MV-4-11 (cell line): Measurements from ENCODE around the gene NCR3LG1.

Experiments used
- DNase-seq: peaks from one replicate; lab custom pipeline; 2025; lab: John Stamatoyannopoulos, UW

NCR3LG1 gene

GRCh38 chr11:17369684-17370243 lies 18.2 kb downstream of the NCR3LG1 start:
- no peak for DNase-seq

GRCh38 chr11:17371614-17372013 lies 20.0 kb downstream of the NCR3LG1 start:
- no peak for DNase-seq

DNA sequence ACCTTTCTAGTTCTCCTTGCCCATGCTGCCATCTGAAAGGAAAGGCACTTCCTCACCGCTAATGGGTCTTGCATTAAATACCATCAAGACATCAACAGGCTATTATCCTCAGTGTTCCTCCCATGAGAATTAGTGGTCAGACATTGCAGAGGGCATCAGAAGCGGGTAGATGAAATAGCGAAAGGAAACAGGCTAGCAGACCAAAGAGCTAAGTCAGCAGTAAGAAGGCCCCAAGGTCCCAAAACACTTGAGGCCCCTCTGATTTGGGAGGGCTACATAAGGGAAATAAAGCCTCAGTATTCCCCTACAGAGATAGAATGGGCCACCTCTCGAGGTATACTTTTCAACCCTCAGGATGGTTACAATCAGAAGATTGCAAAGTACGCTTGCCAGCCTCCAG lies 23.9 kb downstream of the NCR3LG1 start:
- DNase-seq: no peak

GRCh38 chr11:17376493-17376892 lies 24.9 kb downstream of the NCR3LG1 start:
- no peak for DNase-seq

GRCh38 chr11:17378655-17379054 lies 27.1 kb downstream of the NCR3LG1 start:
- DNase-seq: no peak

- DNase-seq: no peak
These were observed 28.0 kb downstream of the NCR3LG1 start for GRCh38 chr11:17379383-17380180.

DNA sequence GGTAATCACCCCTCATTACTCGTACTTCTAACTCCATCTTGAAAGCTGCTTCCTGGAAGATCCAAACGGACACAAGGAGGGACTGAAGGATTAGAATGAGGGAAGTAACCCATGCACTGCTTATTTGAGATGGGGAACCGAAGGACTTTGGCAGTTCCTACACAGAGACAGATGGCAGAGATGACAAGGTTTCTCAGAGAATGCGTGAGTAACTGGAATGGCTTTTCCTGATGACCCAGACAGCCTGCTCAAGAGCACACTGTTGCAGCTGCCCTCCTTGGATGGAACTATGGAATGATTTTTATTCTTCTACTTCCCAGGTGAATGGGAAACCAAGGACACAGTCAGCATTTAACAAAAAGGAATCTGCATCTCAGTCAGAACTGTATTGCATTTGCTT lies 29.6 kb downstream of the NCR3LG1 start:
- DNase-seq: no peak

- DNase-seq: no peak
These were observed 30.6 kb downstream of the NCR3LG1 start for GRCh38 chr11:17382046-17382728.

DNA sequence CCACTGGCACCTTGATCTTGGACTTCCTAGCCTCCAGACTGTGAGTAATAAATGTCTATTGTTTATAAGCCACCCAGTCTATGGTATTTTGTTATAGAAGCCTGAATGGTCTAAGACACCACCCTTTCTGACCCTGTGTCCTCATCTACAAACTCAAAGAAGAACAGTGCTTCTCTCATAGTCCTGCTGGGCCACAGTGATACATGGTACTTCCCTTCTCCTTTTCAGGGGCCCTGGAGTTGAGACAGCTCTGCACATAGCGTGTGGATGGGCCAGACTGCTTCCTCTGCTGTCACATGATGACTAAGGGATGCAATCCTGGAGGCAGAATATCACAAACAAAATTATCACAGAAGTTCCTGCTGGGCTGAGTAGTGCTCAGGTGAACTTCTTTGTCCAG lies 31.9 kb downstream of the NCR3LG1 start:
- DNase-seq: peak; percentile 74

GRCh38 chr11:17384002-17384511 lies 32.5 kb downstream of the NCR3LG1 start:
- peak; percentile 66 for DNase-seq

GRCh38 chr11:17385492-17385891 lies 33.9 kb downstream of the NCR3LG1 start:
- no peak for DNase-seq

DNA sequence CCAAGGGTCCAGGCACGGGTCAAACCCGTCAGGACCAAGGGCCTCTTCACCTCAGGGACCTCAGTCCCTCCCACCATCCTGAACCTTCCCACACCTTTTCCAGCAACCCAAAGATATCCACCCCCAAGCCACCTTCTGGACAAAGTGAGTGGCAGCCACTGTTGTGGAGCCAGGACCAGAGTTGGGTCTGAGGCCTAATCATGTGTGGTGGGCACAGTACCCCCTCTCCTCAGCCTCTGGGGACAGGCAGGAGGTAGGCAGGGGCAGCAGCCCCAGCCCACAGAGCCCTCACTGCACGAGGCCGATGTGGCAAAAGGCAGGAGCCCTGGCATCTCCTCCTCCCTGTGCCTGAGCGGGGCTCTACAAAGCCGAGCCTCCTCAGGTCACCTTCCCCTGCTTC lies 34.3 kb downstream of the NCR3LG1 start:
- DNase-seq: no peak

DNA sequence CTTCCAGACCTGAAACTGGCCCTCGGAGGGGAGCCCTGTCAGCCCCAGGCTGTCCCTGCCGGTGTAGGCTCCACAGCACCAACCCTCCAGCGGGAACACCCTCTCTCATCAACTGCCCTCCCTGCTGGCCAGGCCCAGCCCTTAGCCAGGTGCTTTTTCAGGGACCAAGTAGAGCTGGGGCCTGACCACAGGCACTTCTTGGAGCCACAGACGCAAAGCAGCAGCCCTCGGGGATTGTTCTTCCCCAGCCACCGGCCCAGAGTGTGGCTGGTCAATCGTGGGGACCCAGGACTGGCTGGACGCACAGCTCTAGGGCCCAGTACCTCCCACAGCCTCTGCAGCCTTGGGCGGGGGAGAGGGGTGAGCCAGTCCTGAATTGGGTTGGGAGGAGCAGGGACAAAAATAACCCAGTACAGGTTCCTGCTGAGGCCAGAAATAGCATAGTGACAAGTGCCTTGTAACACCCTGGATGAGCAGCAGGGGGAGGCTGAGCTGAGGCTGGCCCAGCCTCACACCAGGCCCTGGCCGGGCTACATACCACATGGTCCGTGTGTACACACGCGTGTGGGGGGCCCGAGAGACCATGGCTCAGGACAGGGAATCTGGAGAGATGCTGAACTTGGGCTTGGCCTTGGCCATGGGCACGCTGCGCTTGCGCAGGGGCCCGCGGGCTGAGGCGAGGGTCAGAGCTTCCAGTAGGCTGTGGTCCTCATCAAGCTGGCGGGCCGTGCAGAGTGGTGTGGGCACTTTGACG lies 34.9 kb downstream of the NCR3LG1 start:
- DNase-seq: peak; percentile 63

- DNase-seq: no peak
These were observed 35.7 kb downstream of the NCR3LG1 start for GRCh38 chr11:17387254-17387653.

DNA sequence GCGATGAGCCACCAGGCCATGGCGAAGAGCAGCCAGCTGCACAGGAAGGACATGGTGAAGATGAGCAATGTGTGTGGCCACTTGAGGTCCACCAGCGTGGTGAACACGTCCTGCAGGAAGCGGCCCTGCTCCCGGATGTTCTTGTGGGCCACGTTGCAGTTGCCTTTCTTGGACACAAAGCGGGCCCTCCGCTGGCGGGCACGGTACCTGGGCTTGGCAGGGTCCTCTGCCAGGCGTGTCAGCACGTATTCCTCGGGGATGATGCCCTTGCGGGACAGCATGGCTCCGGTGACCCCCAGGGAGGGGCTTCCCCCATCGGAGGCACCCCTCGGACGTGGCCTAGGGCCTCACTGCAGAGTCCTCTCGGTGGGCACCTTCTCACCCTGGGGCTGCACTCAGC lies 36.2 kb downstream of the NCR3LG1 start:
- peak; percentile 25 for DNase-seq

DNA sequence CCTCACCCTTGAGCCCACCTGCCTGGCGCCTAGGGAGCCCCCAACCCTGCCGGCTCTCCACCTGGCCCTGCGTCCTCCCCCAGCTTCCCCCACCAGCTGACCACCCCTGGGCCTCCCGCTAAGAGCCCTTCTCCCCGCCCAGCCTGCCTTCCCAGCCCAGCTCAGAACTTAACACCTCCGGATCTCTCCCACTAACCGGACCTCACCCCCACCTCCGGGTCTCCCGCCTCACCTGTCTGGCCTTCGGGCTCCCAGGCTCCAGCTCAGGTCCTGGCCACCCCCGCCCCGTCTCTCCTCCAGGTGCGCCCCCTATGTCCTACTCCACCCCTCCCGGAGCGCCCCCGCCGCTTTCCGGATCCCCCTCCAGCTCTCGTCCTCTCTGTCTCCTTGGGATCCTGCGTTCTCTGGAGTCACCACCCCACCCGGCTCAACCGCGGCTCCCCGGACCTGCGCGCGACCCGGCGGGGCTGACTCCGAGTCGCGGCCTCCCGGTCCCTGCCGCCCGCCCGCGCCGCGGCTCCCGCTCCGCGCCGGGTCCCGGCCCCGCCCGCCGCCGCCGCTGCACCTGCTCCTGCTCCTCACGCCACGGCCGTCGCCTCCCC lies 37.1 kb downstream of the NCR3LG1 start, which contains the start of gene KCNJ11:
TSS of gene KCNJ11 (minus strand) at position 51 of the 602 bp plus-strand sequence. CDS start 568 bp downstream, outside the sequence.
- DNase-seq: no peak

DNA sequence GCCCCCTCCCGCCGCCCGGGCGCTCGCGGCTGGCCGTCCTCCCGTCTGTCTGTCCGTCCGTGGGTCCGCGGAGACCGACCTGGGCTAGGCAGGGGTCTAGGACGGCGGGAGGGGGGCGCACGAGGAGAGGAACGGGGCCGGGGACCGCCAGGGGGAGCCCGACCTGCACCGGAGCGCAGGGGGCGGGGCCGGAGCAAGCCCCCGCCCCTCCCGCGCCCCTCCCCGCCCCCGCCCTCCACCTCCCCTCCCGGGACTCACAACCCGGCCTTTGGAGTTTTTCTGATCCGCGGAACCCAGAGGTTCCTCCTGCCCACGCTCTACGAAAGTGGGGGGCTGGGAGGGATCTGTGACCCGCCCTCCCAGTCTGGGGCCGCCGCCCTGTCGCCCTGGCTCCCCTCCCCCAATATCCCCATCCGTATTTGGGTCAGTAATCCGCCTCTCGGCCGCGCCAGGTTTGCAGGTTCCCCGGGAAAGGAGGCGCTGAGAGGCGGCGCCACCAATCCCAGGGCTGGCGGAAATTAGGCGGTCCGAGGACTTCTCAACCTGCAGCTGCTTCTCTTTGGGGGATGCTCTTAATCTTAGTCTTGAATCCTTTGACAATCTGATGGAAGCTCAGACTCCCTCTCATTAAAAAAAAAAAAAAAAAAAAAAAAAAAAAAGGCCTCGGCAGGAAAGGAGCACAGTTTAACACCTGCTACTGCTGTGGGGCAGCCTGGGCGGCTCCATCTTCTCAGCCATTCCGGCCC lies 37.8 kb downstream of the NCR3LG1 start:
- DNase-seq: peak; percentile 29

DNA sequence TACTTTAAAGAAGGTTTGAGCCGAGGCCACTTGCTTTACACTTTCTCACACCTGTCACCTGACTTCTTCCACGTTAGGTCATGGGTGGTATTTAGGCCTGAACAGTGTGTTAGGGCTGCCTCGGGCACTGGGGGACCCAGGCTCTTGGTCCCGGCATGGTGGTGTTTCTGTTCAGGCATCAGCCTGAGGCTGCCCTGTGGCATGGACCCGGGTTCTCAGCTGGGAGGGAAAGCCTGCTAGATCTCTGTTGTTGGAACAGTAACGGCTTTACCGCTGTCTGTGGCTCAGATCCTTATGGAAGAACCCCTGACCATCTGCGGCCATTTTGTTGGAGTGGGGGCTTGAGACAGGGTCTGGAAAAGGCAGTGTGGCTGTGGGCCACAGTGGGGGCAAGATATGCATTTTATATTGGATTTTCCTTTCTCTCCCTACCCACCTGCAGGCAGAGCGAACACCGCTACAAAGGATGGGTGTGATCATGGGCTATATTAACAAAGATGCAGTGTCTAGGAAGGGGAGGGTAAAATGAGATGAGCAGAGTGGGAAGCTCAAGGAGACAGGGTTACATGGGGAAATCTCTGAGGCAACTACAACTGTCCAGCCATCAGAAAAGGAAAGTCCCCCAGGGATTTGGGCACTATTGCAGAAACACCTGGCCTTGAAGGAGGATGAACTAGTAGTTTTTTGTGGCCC lies 38.5 kb downstream of the NCR3LG1 start:
- DNase-seq: no peak

DNA sequence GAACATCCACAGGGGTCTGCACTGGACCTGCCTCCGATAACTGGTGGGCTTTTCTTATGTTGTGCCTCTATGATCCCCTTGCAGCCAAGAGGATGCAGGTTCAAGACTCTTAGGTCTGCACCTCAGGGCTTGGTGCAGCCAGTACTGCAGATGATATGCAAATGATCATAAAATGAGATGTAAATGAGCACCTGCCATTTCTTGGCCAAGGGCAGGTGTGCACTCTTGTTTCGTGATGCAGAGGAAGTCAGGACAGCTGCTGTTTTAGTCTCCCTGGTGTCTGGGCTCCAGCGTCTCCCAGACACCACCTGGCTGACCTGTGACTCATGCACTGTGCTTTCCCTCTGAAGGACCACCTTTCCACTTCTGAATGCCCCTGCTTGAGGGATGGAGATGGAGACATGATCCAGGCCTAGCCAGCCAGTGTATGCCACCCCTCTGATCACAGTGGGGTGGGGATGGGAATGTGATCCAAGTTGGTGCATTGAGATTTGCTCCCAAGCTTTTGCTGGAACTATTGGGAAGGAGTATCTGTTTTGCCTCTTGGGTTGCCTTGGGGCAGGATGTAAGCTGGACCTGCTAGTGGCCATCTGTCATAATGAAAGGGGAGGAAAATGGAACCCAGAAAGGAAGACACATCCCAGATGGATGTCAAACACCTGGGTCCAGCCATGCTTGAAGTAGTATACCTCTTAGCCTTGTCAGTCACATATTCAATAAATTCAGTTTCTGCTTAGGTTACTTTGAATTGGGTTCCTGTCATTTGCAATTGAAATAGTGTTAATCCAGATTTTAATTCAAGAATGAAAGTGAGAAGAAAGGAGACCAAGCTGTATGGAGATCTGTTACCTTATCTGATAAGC lies 40.1 kb downstream of the NCR3LG1 start:
- no peak for DNase-seq
